ENCODE results near the gene SLC6A9. TPM values are rescaled to one million over a fixed set of nuclear protein-coding genes. Genes with fewer than 3 reads are reported as not detected.

SLC6A9 gene
- total and polyA plus RNA-seq, 2 donors (not counting 1 experiment from before 2014, with no cell fraction given) = 0.28 to 5.5 TPM

GRCh38 chr1:44035726-44036408, 4.6 kb upstream of the SLC6A9 start:
- no peak overlapping the region for H3K27ac Mint-ChIP-seq
- POLR2A ChIA-PET = no interaction called here
- no peaks in the 10 kb centered on the region for H3K9me3 ChIP-seq (ENCODE audit: control extremely low read depth in 1 of 3, control insufficient read depth in 2 of 3, insufficient read depth in 1 of 3, low read length in 2 of 3)

More at GRCh38 chr1:44035726-44036408, 4.6 kb upstream of the SLC6A9 start:
- no peaks in the 10 kb centered on the region for H3K79me2 ChIP-seq (ENCODE audit: control insufficient read depth, insufficient read depth, low read length)
- H3K27me3 Mint-ChIP-seq = no peaks in the 10 kb centered on the region
- H3K4me3 Mint-ChIP-seq = no peak overlapping the region
- H3K9ac ChIP-seq (ENCODE audit: low read length) = no peak overlapping the region
- ATAC-seq (ENCODE audit: low read depth) (no peak), DNase-seq (no peak)
- CTCF ChIA-PET = interaction anchor here (0.7 to 17.1 kb wide), 21 partner anchors 10 to 809 kb away, joined by 3 to 227 read pairs (median 7); partner anchors contain the start of genes ARTN, ATP6V0B and IPO13
- H3K27me3 ChIP-seq (replicated peaks in 1 of 4; ENCODE audit: control extremely low read depth in 1 of 4, control insufficient read depth in 3 of 4, insufficient read depth in 4 of 4, low read length in 3 of 4) = peaks cover 0 to 4% (median 0%) of the 10 kb centered on the region in 4 experiments
- H3K36me3 ChIP-seq (replicated peaks in 1 of 2; ENCODE audit: control extremely low read depth in 1 of 2, control insufficient read depth in 1 of 2, extremely low read depth in 1 of 2, insufficient read depth in 2 of 2, low read length in 1 of 2) = no peaks in the 10 kb centered on the region
- no peak overlapping the region for H3K4me2 ChIP-seq (replicated peaks; ENCODE audit: low read depth, low read length, poor library complexity, severe bottlenecking)
- peaks cover 5% of the 10 kb centered on the region for H3K4me1 Mint-ChIP-seq
- H3K4me3 ChIP-seq (ENCODE audit: control extremely low read depth in 1 of 5, extremely low read depth in 1 of 5, insufficient read depth in 1 of 5, low read depth in 2 of 5, low read length in 4 of 5) = no peak overlapping the region
- 91% methylated on average over 7 of the region's 8 CpGs for WGBS (ENCODE audit: insufficient coverage)
- TF ChIP-seq EZH2 (IDR thresholded peaks at IDR 0.05; ENCODE audit: borderline replicate concordance, insufficient read depth, low read depth, low read length, poor library complexity, severe bottlenecking) (no peak), CTCF (IDR thresholded peaks at IDR 0.05) (no peak)
- H2AFZ ChIP-seq (ENCODE audit: insufficient read depth, low read depth, low read length, poor library complexity, severe bottlenecking) = no peak overlapping the region
- no peaks in the 10 kb centered on the region for H4K20me1 ChIP-seq (ENCODE audit: control insufficient read depth, insufficient read depth, low read length, poor library complexity, severe bottlenecking)
- intact Hi-C loops (cut with micrococcal nuclease) = loop anchor here (1.0 kb wide), 1 partner anchor 507 kb away; no protein-coding TSS in a partner anchor
- peaks cover 0 to 7% of the 10 kb centered on the region in 2 donors for H3K4me1 ChIP-seq (ENCODE audit: control insufficient read depth in 2 of 2, insufficient read depth in 2 of 2, low read length in 2 of 2)
- H3K27ac ChIP-seq (ENCODE audit: low read length in 2 of 2) = no peak overlapping the region
- no peaks in the 10 kb centered on the region for H3K9me3 Mint-ChIP-seq (ENCODE audit: insufficient read depth)

Data from B cell (primary cell).